SU-DHL-6 (cell line): ENCODE results near the gene SYTL5.

Source experiments
- CTCF ChIP-seq: fragments of 200-600 bp; sonication (generic); IDR thresholded peaks from one replicate; pipeline ENCODE4 v1.5.1; 2017; ENCODE audit warnings: antibody characterized with exemption, mild to moderate bottlenecking, low read length, moderate library complexity; ENCODE audit not compliant: insufficient read depth, poor library complexity, severe bottlenecking
- EZH2phosphoT487 ChIP-seq: fragments of 200-600 bp; sonication (generic), shearing (Covaris generic); conservative IDR thresholded peaks from 2 replicates; pipeline ENCODE4 v1.6.1; 2018; ENCODE audit warnings: mild to moderate bottlenecking, antibody characterized with exemption, low read length, moderate library complexity, mixed read lengths

- no peak for TF ChIP-seq EZH2phosphoT487
- TF ChIP-seq CTCF: no peak
Observed at GRCh38 chrX:37997096-37997495, 9.3 kb upstream of the SYTL5 start.
